ENCODE results near the gene PHLDA2.

DNA sequence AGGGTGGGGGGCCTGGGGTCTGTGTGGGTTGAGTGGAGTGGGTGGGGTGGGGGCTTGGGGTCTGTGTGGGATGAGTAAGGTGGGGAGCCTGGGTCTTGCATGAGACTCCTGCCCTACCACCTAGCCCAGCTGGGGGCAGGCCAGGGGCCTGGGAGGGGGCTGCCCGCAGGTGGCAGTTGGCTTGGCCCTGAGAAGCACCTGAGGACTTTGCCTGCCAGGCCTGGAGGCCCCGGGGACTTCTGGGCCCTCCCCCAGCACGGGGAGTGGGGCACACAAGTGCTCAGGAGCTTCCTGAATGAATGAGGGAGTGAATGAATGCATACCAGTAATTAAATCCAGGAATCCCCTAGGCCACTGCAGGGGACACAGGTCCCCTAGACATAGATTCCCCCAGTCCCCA lies 6.6 kb downstream of the PHLDA2 start:
- TF ChIP-seq, protein P1, sequence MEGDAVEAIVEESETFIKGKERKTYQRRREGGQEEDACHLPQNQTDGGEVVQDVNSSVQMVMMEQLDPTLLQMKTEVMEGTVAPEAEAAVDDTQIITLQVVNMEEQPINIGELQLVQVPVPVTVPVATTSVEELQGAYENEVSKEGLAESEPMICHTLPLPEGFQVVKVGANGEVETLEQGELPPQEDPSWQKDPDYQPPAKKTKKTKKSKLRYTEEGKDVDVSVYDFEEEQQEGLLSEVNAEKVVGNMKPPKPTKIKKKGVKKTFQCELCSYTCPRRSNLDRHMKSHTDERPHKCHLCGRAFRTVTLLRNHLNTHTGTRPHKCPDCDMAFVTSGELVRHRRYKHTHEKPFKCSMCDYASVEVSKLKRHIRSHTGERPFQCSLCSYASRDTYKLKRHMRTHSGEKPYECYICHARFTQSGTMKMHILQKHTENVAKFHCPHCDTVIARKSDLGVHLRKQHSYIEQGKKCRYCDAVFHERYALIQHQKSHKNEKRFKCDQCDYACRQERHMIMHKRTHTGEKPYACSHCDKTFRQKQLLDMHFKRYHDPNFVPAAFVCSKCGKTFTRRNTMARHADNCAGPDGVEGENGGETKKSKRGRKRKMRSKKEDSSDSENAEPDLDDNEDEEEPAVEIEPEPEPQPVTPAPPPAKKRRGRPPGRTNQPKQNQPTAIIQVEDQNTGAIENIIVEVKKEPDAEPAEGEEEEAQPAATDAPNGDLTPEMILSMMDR (IDR thresholded peaks at IDR 0.05) = no peak
- TF ChIP-seq POLR2AphosphoS5 (IDR thresholded peaks at IDR 0.05) = no peak
- TF ChIP-seq POLR2A (IDR thresholded peaks at IDR 0.05) = no peak
